ENCODE measurements around the gene BRCA2.

DNA sequence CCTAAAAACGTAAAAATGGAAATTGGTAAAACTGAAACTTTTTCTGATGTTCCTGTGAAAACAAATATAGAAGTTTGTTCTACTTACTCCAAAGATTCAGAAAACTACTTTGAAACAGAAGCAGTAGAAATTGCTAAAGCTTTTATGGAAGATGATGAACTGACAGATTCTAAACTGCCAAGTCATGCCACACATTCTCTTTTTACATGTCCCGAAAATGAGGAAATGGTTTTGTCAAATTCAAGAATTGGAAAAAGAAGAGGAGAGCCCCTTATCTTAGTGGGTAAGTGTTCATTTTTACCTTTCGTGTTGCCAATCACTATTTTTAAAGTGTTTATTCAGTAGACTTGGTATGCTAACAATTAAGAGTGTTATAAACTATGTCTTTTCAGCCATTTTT is 25.6 kb downstream of the BRCA2 start:
- TF ChIP-seq CTCF (IDR thresholded peaks at IDR 0.05) (no peak), POLR2A (IDR thresholded peaks at IDR 0.05) (no peak)

All from vagina (tissue), 2 donors.